A549 (cell line): Measurements from ENCODE around the gene NR1D1. TPM values are rescaled to one million over a fixed set of nuclear protein-coding genes. Genes with fewer than 3 reads are reported as not detected.

ENCODE experiments used
- ATAC-seq, 2 experiments: fragments of 200-7000 bp in 1 of 2; fragments of >200 bp in 1 of 2; cut with Nextera tagmentation in 1 of 2; cut with Tn5 transposase in 1 of 2; 3 replicates each; pipeline versions ENCODE4 v1.8.0 to v1.9.1; 2018 to 2020; ENCODE audit warnings: mild to moderate bottlenecking in 1 of 2, moderate library complexity in 1 of 2
- CTCF ChIA-PET: fragments of 300-600 bp; sonication (Branson Sonifier 250); formaldehyde crosslinking; extraction: SDS; loops from one replicate; lab custom pipeline; 2021; ENCODE audit warnings: antibody characterized with exemption, inconsistent platforms; lab: Yijun Ruan, JAX
- POLR2A ChIA-PET: fragments of 350-600 bp; formaldehyde crosslinking; extraction: SDS; loops from one replicate; lab custom pipeline; 2021; ENCODE audit warnings: antibody characterized with exemption, inconsistent platforms; lab: Yijun Ruan, JAX
- DNase-seq, 2 experiments: peaks; one replicate each; pipeline versions ENCODE4 v3.0.0 to v3.0.0-alpha.2; 2011 to 2016; ENCODE audit warnings: low read depth in 1 of 2, low spot score in 1 of 2
- FAIRE-seq: peaks from 2 replicates; lab custom pipeline; 2011; peaks lifted over from hg19 to GRCh38; lab: Jason Lieb, UNC
- H3K27ac ChIP-seq, 2 experiments: fragments of >200 bp; sonication (Bioruptor Twin); formaldehyde crosslinking; 3 replicates each; pipeline ENCODE4 v1.5.1; 2016 to 2017
- H3K4me1 ChIP-seq: fragments of >200 bp; sonication (Bioruptor Twin); formaldehyde crosslinking; 3 replicates; pipeline ENCODE4 v1.6.1; 2016
- H3K4me2 ChIP-seq: fragments of >200 bp; sonication (Bioruptor Twin); formaldehyde crosslinking; 3 replicates; pipeline ENCODE4 v1.6.1; 2016
- H3K4me3 ChIP-seq: fragments of >200 bp; sonication (Bioruptor Twin); formaldehyde crosslinking; 3 replicates; pipeline ENCODE4 v1.5.1; 2016
- H3K9me3 ChIP-seq: fragments of >200 bp; sonication (Bioruptor Twin); formaldehyde crosslinking; 3 replicates; pipeline ENCODE4 v1.6.1; 2016
- CEBPB ChIP-seq, 2 experiments: fragments of >200 bp in 1 of 2; sonication (Bioruptor Twin) in 1 of 2; formaldehyde crosslinking in 1 of 2; IDR thresholded peaks; 2 replicates each; pipeline ENCODE4 v1.6.1; 2012 to 2016
- EP300 ChIP-seq, 2 experiments: fragments of >200 bp; sonication (Bioruptor Twin); formaldehyde crosslinking; IDR thresholded peaks; 2 replicates in 1 of 2; 3 replicates in 1 of 2; pipeline ENCODE4 v1.6.1; 2016 to 2017
- ESRRA ChIP-seq: fragments of 150-350 bp; IDR thresholded peaks from 2 replicates; pipeline ENCODE4 v1.6.1; 2014; ENCODE audit warnings: mild to moderate bottlenecking, low read length, borderline replicate concordance
- FOSB ChIP-seq: fragments of 250-450 bp; sonication (Bioruptor Pico); IDR thresholded peaks from 2 replicates; pipeline ENCODE4 v1.5.0; 2020; ENCODE audit warnings: mild to moderate bottlenecking, moderate library complexity
- GATA3 ChIP-seq: IDR thresholded peaks from 2 replicates; pipeline ENCODE4 v1.6.1; 2012; ENCODE audit warnings: borderline replicate concordance
- HEYL ChIP-seq: fragments of 250-450 bp; sonication (Bioruptor Pico); IDR thresholded peaks from 2 replicates; pipeline ENCODE4 v1.8.0; 2021; ENCODE audit warnings: mild to moderate bottlenecking, moderate library complexity
- HOXB5 ChIP-seq: fragments of 250-450 bp; sonication (Bioruptor Pico); IDR thresholded peaks from 2 replicates; pipeline ENCODE4 v1.5.0; 2020; ENCODE audit warnings: mild to moderate bottlenecking, moderate library complexity
- JUN ChIP-seq, 2 experiments: fragments of >200 bp; sonication (Bioruptor Twin); formaldehyde crosslinking; IDR thresholded peaks; 2 replicates in 1 of 2; 3 replicates in 1 of 2; pipeline ENCODE4 v1.6.1; 2016 to 2017
- KDM1A ChIP-seq: fragments of 200-600 bp; sonication (generic); IDR thresholded peaks from 2 replicates; pipeline ENCODE4 v1.6.1; 2016; ENCODE audit warnings: low read depth, mild to moderate bottlenecking
- KDM5A ChIP-seq: fragments of 200-600 bp; sonication (generic); IDR thresholded peaks from 2 replicates; pipeline ENCODE4 v1.6.1; 2016; ENCODE audit warnings: antibody characterized with exemption, mild to moderate bottlenecking
- MAFK ChIP-seq: fragments of 450-650 bp; IDR thresholded peaks from 2 replicates; pipeline ENCODE4 v1.6.1; 2014; ENCODE audit not compliant: partially characterized antibody
- MAZ ChIP-seq: fragments of 150-350 bp; IDR thresholded peaks from 2 replicates; pipeline ENCODE4 v1.6.1; 2014; ENCODE audit warnings: antibody characterized with exemption, low read depth, low read length, borderline replicate concordance
- MYC ChIP-seq: IDR thresholded peaks from 2 replicates; pipeline ENCODE4 v1.6.1; 2012; ENCODE audit warnings: mild to moderate bottlenecking, inconsistent platforms, low read length, improper control_type of control experiment, borderline replicate concordance
- POLR2AphosphoS2 ChIP-seq: conservative IDR thresholded peaks from 2 replicates; pipeline ENCODE4 v1.6.1; 2012; ENCODE audit warnings: low read length, improper control_type of control experiment, inconsistent platforms
- RAD21 ChIP-seq, 2 experiments: fragments of >200 bp in 1 of 2; sonication (Bioruptor Twin) in 1 of 2; formaldehyde crosslinking in 1 of 2; IDR thresholded peaks in 1 of 2; conservative IDR thresholded peaks in 1 of 2; 2 replicates in 1 of 2; 3 replicates in 1 of 2; pipeline ENCODE4 v1.6.1; 2012 to 2018; ENCODE audit warnings: inconsistent platforms in 1 of 2
- RARB ChIP-seq: fragments of 250-450 bp; sonication (Bioruptor Pico); IDR thresholded peaks from 2 replicates; pipeline ENCODE4 v1.8.0; 2021; ENCODE audit warnings: mild to moderate bottlenecking, moderate library complexity
- RCOR1 ChIP-seq: fragments of 150-350 bp; IDR thresholded peaks from 2 replicates; pipeline ENCODE4 v1.6.1; 2014; ENCODE audit warnings: antibody characterized with exemption, low read length, low read depth
- RFX5 ChIP-seq: fragments of 450-650 bp; IDR thresholded peaks from 2 replicates; pipeline ENCODE4 v1.7.1; 2014; ENCODE audit warnings: antibody characterized with exemption, mild to moderate bottlenecking, moderate library complexity
- SMC3 ChIP-seq: fragments of >200 bp; sonication (Bioruptor Twin); formaldehyde crosslinking; IDR thresholded peaks from 3 replicates; pipeline ENCODE4 v1.6.1; 2018; ENCODE audit warnings: inconsistent platforms
- ZFP36 ChIP-seq: fragments of 450-650 bp; IDR thresholded peaks from 2 replicates; pipeline ENCODE4 v1.6.1; 2014; ENCODE audit warnings: borderline replicate concordance; ENCODE audit not compliant: partially characterized antibody
- WGBS: methylation state at CpG from one replicate; pipeline ENCODE4 v1.1.6; 2017; ENCODE audit errors: missing lambda C conversion rate; 5-methylcytosine and 5-hydroxymethylcytosine counted together
- polyA plus RNA-seq, 4 experiments: library from polyadenylated mRNA; depleted of rRNA in 3 of 4; stranded (reverse); fragments of >200 nt; fragmentation: RNase III in 1 of 4; extraction: RNeasy Plus Mini Kit Qiagen cat#74134 plus additional on column Dnase treatment in 1 of 4; gene quantifications; 2 replicates in 3 of 4; 3 replicates in 1 of 4; pipeline ENCODE4 v1.2.3, GENCODE V29; 2011 to 2017
- TF ChIP-seq, protein P1 (sequence below): IDR thresholded peaks from 2 replicates; pipeline ENCODE4 v1.6.1; 2012; ENCODE audit warnings: low read depth, borderline replicate concordance
- TF ChIP-seq, protein P2 (sequence below): fragments of 250-450 bp; sonication (Bioruptor Pico); IDR thresholded peaks from 2 replicates; pipeline ENCODE4 v1.5.0; 2021; ENCODE audit warnings: mild to moderate bottlenecking, moderate library complexity, borderline replicate concordance
- TF ChIP-seq, protein P3 (sequence below): fragments of >200 bp; sonication (Bioruptor Twin); formaldehyde crosslinking; IDR thresholded peaks from 3 replicates; pipeline ENCODE4 v1.5.1; 2016
- TF ChIP-seq, protein P4 (sequence below): IDR thresholded peaks from 2 replicates; pipeline ENCODE4 v1.6.1; 2012
- TF ChIP-seq, protein P5 (sequence below): fragments of 250-450 bp; sonication (Bioruptor Pico); IDR thresholded peaks from 2 replicates; pipeline ENCODE4 v1.5.0; 2020; ENCODE audit warnings: low read depth, mild to moderate bottlenecking, moderate library complexity

NR1D1 gene
- polyA plus RNA-seq, 2 of the 4 experiments (the other 2 are of a cell fraction), result 1.2 to 4.4 TPM

DNA sequence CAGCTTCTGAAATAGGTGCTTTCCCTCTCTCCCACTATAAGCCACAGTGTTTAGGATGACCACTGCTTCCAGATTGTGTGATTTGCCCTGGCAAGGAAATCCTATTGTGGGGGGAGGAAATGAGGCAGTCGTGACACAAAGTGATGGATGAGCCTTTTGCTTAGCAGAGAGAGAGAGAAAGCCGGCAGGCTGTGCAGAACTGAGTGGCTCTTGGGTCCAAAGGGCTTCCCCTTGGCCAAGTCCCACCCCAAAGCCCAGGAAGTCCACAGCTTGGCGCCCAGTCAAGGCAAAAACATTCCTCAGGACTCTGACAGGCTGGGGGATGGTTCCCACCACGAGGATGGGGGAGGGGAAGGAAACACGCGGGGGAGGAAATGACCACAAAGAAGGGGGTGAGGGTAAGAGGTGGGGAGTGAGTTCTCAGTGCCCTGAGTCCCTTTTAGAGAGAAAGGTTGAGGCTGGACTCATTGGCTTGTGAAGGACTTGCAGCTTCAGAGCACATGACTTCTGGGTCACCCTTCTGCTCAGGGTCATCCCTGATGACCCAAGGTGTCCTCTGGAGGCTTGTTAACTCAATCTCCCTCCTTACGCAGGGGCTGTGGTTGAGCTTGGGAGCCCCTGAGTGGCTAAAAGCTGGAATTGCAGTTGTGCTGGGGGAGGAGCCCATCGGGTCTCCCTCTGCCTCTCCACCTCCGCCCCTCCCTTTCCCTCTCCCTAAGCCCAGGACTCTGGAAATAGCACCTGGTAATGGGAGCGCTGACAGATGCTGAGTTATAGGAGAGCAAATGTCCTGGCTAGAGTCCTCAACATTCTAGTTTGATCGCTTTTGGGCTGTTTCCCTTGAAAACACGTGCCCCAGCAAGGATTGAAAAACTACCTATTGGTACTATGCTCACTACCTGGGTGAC, 11.1 kb upstream of the NR1D1 start:
- CTCF ChIA-PET, result interaction anchor here (0.6 to 9.4 kb wide), 38 partner anchors 10 to 244 kb away, joined by 3 to 228 read pairs (median 10); partner anchors contain the start of genes CASC3, CDC6, CSF3 and MED24
- peak; percentile 80 to 84 for ATAC-seq
- peak; percentile 91 to 99 for DNase-seq

DNA sequence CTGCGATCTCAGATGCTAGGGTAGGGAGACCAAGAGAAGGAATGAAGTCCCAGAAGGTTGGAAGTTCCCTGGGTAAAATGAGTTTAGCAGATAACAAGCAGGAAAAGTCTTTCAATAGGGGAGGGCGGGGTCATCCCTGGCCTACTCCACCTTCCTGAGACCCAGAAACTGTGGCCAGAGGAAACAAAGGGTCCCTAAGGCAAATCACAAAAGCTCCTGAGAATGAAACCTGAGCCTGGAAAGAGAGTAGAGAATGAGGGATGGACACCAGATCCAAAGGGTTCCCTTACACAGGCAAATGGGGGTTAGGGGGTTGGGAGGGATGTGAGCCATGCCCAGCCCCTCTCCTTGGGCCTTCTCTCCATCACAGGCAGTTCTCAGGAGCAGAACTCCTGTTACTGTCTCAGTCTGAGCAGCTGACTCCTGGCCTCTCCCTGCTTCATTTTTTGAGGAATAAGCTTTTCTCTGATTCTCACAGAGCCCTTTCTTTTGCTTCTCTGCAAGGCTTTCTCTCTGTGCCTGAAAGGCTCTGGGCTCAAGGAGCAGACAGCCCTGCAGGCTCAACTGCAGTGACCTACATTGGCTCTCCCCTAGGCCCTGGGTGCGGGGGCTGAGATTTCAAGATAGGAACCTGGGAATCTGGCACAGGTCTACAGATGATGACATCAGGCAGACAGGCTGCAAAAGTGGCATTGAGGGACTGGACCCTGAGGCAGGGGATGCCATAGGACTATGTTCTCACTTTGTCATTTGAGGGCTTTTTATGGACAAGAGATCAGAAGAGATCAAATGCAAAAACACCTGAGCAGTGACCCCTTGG, 9.8 kb upstream of the NR1D1 start:
- H3K4me1 ChIP-seq, result peaks cover 60% of the 10 kb centered on the region
- H3K27ac ChIP-seq, result peak overlapping the region; percentile 67 to 93
- ChIA-PET CTCF (interaction anchor here (0.9 to 9.4 kb wide), 26 partner anchors 10 to 245 kb away, joined by 3 to 228 read pairs (median 31); partner anchors contain the start of genes CASC3, CSF3, MED24 and MSL1), POLR2A (interaction anchor here (1.7 to 7.9 kb wide), 2 partner anchors 10 to 82 kb away, joined by 3 to 173 read pairs; partner anchors contain the start of gene NR1D1)
- FAIRE-seq (no peak), ATAC-seq (no peak), DNase-seq (no peak)
- H3K4me2 ChIP-seq, result peak overlapping the region; percentile 87
- TF ChIP-seq GATA3 (no peak), KDM1A (no peak), EP300 (IDR thresholded peaks at IDR 0.05) (no peak), FOSB (CRISPR knock-in tag) (no peak), CEBPB (IDR thresholded peaks at IDR 0.05) (no peak), KDM5A (no peak), POLR2AphosphoS2 (no peak), MAFK (no peak)
- TF ChIP-seq, protein P1, sequence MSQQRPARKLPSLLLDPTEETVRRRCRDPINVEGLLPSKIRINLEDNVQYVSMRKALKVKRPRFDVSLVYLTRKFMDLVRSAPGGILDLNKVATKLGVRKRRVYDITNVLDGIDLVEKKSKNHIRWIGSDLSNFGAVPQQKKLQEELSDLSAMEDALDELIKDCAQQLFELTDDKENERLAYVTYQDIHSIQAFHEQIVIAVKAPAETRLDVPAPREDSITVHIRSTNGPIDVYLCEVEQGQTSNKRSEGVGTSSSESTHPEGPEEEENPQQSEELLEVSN, result no peak
- TF ChIP-seq, protein P2, sequence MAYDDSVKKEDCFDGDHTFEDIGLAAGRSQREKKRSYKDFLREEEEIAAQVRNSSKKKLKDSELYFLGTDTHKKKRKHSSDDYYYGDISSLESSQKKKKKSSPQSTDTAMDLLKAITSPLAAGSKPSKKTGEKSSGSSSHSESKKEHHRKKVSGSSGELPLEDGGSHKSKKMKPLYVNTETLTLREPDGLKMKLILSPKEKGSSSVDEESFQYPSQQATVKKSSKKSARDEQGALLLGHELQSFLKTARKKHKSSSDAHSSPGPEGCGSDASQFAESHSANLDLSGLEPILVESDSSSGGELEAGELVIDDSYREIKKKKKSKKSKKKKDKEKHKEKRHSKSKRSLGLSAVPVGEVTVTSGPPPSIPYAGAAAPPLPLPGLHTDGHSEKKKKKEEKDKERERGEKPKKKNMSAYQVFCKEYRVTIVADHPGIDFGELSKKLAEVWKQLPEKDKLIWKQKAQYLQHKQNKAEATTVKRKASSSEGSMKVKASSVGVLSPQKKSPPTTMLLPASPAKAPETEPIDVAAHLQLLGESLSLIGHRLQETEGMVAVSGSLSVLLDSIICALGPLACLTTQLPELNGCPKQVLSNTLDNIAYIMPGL (CRISPR knock-in tag), result no peak
- TF ChIP-seq, protein P3, sequence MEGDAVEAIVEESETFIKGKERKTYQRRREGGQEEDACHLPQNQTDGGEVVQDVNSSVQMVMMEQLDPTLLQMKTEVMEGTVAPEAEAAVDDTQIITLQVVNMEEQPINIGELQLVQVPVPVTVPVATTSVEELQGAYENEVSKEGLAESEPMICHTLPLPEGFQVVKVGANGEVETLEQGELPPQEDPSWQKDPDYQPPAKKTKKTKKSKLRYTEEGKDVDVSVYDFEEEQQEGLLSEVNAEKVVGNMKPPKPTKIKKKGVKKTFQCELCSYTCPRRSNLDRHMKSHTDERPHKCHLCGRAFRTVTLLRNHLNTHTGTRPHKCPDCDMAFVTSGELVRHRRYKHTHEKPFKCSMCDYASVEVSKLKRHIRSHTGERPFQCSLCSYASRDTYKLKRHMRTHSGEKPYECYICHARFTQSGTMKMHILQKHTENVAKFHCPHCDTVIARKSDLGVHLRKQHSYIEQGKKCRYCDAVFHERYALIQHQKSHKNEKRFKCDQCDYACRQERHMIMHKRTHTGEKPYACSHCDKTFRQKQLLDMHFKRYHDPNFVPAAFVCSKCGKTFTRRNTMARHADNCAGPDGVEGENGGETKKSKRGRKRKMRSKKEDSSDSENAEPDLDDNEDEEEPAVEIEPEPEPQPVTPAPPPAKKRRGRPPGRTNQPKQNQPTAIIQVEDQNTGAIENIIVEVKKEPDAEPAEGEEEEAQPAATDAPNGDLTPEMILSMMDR, result no peak
- no peaks in the 10 kb centered on the region for H3K9me3 ChIP-seq
- 80% methylated on average over 3 of the region's 3 CpGs for WGBS
- no peak overlapping the region for H3K4me3 ChIP-seq

More for the DNA sequence above, 11.1 kb upstream of the NR1D1 start:
- WGBS, result 2% methylated on average over 9 of the region's 12 CpGs
- Histone ChIP-seq H3K27ac (peak overlapping the region; percentile 67 to 93), H3K4me1 (peaks cover 60% of the 10 kb centered on the region), H3K4me3 (0 out of 3 replicates have a peak overlapping the region, but pooled peaks have one; percentile 0), H3K9me3 (no peaks in the 10 kb centered on the region), H3K4me2 (peak overlapping the region; percentile 87)
- TF ChIP-seq, protein P4, sequence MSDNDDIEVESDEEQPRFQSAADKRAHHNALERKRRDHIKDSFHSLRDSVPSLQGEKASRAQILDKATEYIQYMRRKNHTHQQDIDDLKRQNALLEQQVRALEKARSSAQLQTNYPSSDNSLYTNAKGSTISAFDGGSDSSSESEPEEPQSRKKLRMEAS, result peak; percentile 78
- TF ChIP-seq RFX5 (no peak), ESRRA (peak; percentile 93), RCOR1 (0 out of 2 replicates have a peak, but pooled peaks have one; percentile 57), MYC (peak; percentile 84; the same call in 1 of the 2 replicates), GATA3 (no peak), HOXB5 (CRISPR knock-in tag) (peak; percentile 96), RAD21 (conservative IDR thresholded peaks at IDR 0.05 in 1 of 2, IDR thresholded peaks at IDR 0.05 in 1 of 2) (peak; percentile 96), JUN (IDR thresholded peaks at IDR 0.05) (peak in 1 of 2 experiments; percentile 58; a peak in 3 of 5 replicates), RARB (CRISPR knock-in tag) (no peak), ZFP36 (peak; percentile 37), HEYL (CRISPR knock-in tag) (no peak), MAZ (peak; percentile 48), SMC3 (peak; percentile 93)
- TF ChIP-seq, protein P3, result peak; percentile 93
- TF ChIP-seq, protein P5, sequence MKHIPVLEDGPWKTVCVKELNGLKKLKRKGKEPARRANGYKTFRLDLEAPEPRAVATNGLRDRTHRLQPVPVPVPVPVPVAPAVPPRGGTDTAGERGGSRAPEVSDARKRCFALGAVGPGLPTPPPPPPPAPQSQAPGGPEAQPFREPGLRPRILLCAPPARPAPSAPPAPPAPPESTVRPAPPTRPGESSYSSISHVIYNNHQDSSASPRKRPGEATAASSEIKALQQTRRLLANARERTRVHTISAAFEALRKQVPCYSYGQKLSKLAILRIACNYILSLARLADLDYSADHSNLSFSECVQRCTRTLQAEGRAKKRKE, result no peak
- FAIRE-seq, result peak; percentile 77
- POLR2A ChIA-PET, result interaction anchor here (0.8 to 7.9 kb wide), 5 partner anchors 11 to 131 kb away, joined by 3 to 173 read pairs (median 6); partner anchors contain the start of genes CASC3, MSL1, NR1D1 and PSMD3
